Thoracic aorta (tissue), 2 donors: ENCODE data around the gene MBD5. TPM values are rescaled to one million over a fixed set of nuclear protein-coding genes. Genes with fewer than 3 reads are reported as not detected.

Experiments
- ATAC-seq: fragments of 150-250 bp; one replicate; pipeline ENCODE4 v1.8.0; 2017; ENCODE audit warnings: low read depth; ENCODE audit not compliant: insufficient number of reproducible peaks, low FRiP score
- DNase-seq: peaks from one replicate; pipeline ENCODE4 v3.0.0-alpha.2; 2020; ENCODE audit warnings: low spot score
- H3K27ac ChIP-seq, 2 donors: fragments of 200-600 bp; sonication (generic); 1 replicate in 1 of 2; 2 replicates in 1 of 2; pipeline ENCODE4 v1.5.1; 2016; ENCODE audit warnings: mild to moderate bottlenecking in 2 of 2, moderate library complexity in 2 of 2
- H3K27me3 ChIP-seq: fragments of 200-600 bp; sonication (generic); replicated peaks from 2 replicates; pipeline ENCODE4 v1.6.0; 2016; ENCODE audit warnings: mild to moderate bottlenecking; ENCODE audit not compliant: insufficient read depth
- H3K36me3 ChIP-seq: fragments of 200-600 bp; sonication (generic); one replicate; pipeline ENCODE4 v1.5.1; 2016
- H3K4me1 ChIP-seq, 2 donors: fragments of 200-600 bp; sonication (generic); 1 replicate in 1 of 2; 2 replicates in 1 of 2; pipeline versions ENCODE4 v1.5.1 to v1.6.0; 2016; ENCODE audit warnings: low read depth in 2 of 2, mild to moderate bottlenecking in 1 of 2; ENCODE audit not compliant: control insufficient read depth in 1 of 2
- H3K4me3 ChIP-seq: fragments of 200-600 bp; sonication (generic); 2 replicates; pipeline ENCODE4 v1.5.1; 2016; ENCODE audit warnings: mild to moderate bottlenecking
- H3K9me3 ChIP-seq: fragments of 200-600 bp; sonication (generic); 2 replicates; pipeline ENCODE4 v1.5.1; 2016
- total RNA-seq, 2 donors: library from RNA; depleted of rRNA; stranded (reverse); fragments of >200 nt; gene quantifications; one replicate each; pipeline versions ENCODE4 v1.1.0 to v1.2.3, GENCODE V29; 2016
- TF ChIP-seq, protein P1 (sequence below): fragments of 200-600 bp; sonication (generic); IDR thresholded peaks from one replicate; pipeline ENCODE4 v1.5.1; 2019; ENCODE audit warnings: antibody characterized with exemption

MBD5 gene
- total RNA-seq, 2 donors from 2014 or later, result 35.1 to 50.3 TPM

DNA sequence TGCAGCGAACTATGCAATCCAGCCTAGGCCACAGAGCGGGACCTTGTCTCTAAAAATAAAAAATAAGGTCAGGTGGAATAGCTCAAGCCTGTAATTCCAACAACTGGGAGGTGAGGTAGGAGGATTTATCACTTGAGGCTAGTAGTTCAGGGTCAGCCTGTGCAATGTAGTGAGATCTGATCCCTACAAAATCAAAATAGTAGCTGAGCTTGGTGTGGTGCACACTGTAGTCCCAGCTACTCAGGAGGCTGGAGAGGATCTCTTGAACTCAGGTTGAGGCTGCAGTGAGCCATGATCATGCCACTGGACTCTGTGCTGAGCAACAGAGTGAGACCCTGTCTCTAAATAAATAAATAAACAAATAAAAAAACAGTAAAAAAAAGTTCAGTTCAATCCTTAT is 5.7 kb downstream of the MBD5 start:
- Histone ChIP-seq H3K27ac (no peak overlapping the region), H3K27me3 (no peaks in the 10 kb centered on the region), H3K4me1 (peaks cover 15 to 19% of the 10 kb centered on the region in 2 donors), H3K4me3 (no peak overlapping the region), H3K9me3 (no peaks in the 10 kb centered on the region), H3K36me3 (no peaks in the 10 kb centered on the region)
- TF ChIP-seq, protein P1, sequence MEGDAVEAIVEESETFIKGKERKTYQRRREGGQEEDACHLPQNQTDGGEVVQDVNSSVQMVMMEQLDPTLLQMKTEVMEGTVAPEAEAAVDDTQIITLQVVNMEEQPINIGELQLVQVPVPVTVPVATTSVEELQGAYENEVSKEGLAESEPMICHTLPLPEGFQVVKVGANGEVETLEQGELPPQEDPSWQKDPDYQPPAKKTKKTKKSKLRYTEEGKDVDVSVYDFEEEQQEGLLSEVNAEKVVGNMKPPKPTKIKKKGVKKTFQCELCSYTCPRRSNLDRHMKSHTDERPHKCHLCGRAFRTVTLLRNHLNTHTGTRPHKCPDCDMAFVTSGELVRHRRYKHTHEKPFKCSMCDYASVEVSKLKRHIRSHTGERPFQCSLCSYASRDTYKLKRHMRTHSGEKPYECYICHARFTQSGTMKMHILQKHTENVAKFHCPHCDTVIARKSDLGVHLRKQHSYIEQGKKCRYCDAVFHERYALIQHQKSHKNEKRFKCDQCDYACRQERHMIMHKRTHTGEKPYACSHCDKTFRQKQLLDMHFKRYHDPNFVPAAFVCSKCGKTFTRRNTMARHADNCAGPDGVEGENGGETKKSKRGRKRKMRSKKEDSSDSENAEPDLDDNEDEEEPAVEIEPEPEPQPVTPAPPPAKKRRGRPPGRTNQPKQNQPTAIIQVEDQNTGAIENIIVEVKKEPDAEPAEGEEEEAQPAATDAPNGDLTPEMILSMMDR, result no peak
- DNase-seq (no peak), ATAC-seq (no peak)

DNA sequence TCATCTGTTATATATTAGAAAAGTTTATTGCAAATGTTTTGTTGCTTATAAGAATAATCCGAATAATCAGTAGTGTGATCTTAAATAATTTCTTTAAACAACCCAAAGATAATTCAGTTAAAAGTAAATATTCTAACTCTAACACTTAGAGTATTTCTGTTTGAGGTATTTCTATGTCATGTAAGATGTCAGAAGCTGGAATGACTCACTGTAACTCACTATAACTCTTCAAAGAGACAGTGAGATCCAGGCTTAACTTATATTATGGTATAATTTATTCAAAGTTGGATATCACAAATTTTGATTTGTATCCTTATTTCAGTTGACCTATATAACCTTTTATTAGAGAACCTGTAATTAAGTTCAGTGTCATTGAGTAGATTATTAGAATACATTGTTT is 6.9 kb downstream of the MBD5 start:
- Histone ChIP-seq H3K9me3 (no peaks in the 10 kb centered on the region), H3K27me3 (no peaks in the 10 kb centered on the region), H3K4me3 (no peak overlapping the region), H3K4me1 (peaks cover 10 to 13% of the 10 kb centered on the region in 2 donors), H3K27ac (no peak overlapping the region), H3K36me3 (no peaks in the 10 kb centered on the region)
- DNase-seq (no peak), ATAC-seq (no peak)
- TF ChIP-seq, protein P1, result no peak

DNA sequence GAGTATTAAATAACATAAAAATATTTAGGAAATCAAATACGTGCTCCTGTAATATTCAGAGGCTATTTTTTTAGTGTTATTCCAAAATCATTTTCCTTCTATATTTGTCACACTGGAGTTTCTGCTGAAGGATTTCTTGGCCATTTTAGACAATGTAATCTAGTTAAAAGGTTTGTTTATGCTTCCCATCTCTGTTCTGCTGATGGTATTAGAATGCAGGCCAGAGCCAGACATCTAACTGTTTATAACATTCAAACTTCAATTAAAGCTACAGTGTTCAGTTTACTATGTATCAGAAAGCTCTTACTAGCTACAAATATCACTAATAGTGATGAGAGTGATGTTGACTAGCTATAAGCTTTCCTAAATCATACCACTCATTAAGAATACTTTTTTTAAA is 7.9 kb downstream of the MBD5 start:
- Histone ChIP-seq H3K27ac (no peak overlapping the region), H3K27me3 (no peaks in the 10 kb centered on the region), H3K4me1 (peaks cover 1 to 3% of the 10 kb centered on the region in 2 donors), H3K4me3 (no peak overlapping the region), H3K9me3 (no peaks in the 10 kb centered on the region), H3K36me3 (no peaks in the 10 kb centered on the region)
- no peak for DNase-seq
- TF ChIP-seq, protein P1, result no peak
- ATAC-seq, result no peak

GRCh38 chr2:148031152-148031551 is 10.3 kb downstream of the MBD5 start:
- no peak for ATAC-seq
- no peaks in the 10 kb centered on the region for H3K27me3 ChIP-seq
- no peaks in the 10 kb centered on the region for H3K36me3 ChIP-seq
- no peaks in the 10 kb centered on the region for H3K4me1 ChIP-seq
- no peak overlapping the region for H3K4me3 ChIP-seq
- H3K9me3 ChIP-seq, result no peaks in the 10 kb centered on the region
- TF ChIP-seq, protein P1, result no peak
- DNase-seq, result no peak
- no peak overlapping the region for H3K27ac ChIP-seq

- TF ChIP-seq, protein P1, result no peak
- no peaks in the 10 kb centered on the region for H3K4me1 ChIP-seq
- H3K27ac ChIP-seq, result no peak overlapping the region
- H3K36me3 ChIP-seq, result no peaks in the 10 kb centered on the region
- no peaks in the 10 kb centered on the region for H3K9me3 ChIP-seq
- H3K27me3 ChIP-seq, result no peaks in the 10 kb centered on the region
- no peak overlapping the region for H3K4me3 ChIP-seq
- no peak for ATAC-seq
- no peak for DNase-seq
Measured at GRCh38 chr2:148032215-148032614, 11.3 kb downstream of the MBD5 start.
